Measurements from ENCODE around the gene MYEOV. TPM values are rescaled to one million over a fixed set of nuclear protein-coding genes. Genes with fewer than 3 reads are reported as not detected.

The MYEOV gene
- total RNA-seq, 4 donors from 2014 or later: 13.9 to 32.9 (median 25.8) TPM

DNA sequence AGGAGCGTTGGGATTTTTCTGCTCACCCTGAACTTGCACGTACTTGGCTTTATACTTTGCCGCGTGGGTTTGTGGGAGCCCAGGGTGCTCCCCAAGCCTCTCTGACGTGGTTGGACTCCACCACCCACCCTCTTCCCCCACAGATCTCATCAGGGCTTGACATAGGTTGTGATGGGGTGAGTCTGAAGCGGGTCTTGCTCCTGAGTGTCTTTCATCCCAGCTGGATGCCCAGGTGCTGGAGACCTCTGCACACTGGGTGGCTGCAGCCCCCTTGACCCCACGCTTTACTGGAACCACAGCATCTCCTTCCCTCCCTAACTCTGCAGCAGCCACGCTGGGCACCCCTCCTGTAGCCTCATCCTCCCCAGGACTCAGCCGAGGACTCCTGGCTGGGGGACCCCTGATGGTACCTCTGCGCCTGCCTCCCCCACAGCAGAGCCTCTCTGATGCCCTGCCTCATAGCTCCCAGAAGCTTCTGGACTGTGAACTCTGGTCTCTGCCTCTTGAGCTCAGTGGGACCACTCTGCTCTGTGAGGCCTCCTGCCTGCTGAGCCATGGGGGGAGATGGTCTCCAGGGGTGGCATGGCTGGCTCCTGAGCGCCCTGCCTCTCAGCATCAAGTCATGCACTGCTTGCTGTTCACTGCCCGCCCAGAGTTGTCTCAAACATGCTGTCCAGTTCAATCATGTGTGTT, 45.2 kb downstream of the MYEOV start:
- H3K4me3 ChIP-seq (ENCODE audit: low read depth, poor library complexity, severe bottlenecking): no peak overlapping the region
- intact Hi-C loops (cut with DNase I; ENCODE audit: low total_unique reads): no loop called here
- WGBS, 2 donors: 87 to 93% methylated on average over 12 of the region's 12 CpGs
- peak; percentile 6 to 70 for DNase-seq (ENCODE audit: low spot score in 2 of 2)
- TF ChIP-seq CTCF (IDR thresholded peaks at IDR 0.05) (no peak), POLR2A (IDR thresholded peaks at IDR 0.05) (no peak)

- peak in 1 of 2 donors; percentile 36 for DNase-seq (ENCODE audit: low spot score in 2 of 2)
- no peak overlapping the region for H3K4me3 ChIP-seq (ENCODE audit: low read depth, poor library complexity, severe bottlenecking)
- TF ChIP-seq POLR2A (IDR thresholded peaks at IDR 0.05) (no peak), CTCF (IDR thresholded peaks at IDR 0.05) (no peak)
- intact Hi-C loops (cut with DNase I; ENCODE audit: low total_unique reads): no loop called here
- 78 to 92% methylated on average over 5 of the region's 5 CpGs for WGBS, 2 donors
Observed at GRCh38 chr11:69339983-69340565, 46.1 kb downstream of the MYEOV start.

DNA sequence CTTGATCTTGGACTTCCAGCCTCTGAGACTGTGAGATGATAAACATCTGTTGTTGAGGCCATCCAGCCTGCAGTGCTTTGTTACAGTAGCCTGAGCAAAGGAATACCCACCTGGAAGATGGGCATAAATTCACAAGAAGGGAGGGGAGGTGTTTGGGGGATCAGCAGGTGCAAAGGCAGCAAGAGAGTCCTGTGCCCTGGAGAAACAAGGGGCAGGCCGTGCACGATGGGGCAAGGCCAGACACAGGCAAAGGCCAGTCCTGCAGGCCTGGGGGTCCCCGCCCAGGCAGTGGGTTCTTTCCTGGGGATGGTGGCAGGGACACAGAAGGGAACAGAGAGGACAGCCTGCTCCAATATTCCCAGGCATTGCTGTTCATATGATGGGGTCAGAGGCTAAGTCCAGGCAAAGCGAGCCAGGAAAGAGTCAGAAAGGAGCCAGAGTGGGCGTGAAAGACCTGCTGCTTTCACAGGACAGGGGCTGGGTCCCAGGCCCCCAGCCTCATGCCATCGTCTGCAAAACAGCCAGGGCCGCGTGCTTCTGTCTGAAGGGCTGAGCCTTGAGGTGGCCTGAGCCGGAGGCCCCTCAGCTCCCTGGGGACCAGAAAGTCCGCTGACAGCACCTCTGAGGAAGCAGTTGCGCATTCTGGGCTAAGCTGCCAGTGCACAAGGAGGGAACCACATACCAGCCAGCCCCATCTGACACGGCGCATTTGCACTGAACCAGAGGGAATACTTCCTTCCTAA, 48.8 kb downstream of the MYEOV start:
- intact Hi-C loops (cut with DNase I; ENCODE audit: low total_unique reads): no loop called here
- WGBS, 2 donors: 91 to 92% methylated on average over 13 of the region's 13 CpGs
- peak in 1 of 2 donors; percentile 73 for DNase-seq (ENCODE audit: low spot score in 2 of 2)
- H3K4me3 ChIP-seq (ENCODE audit: low read depth, poor library complexity, severe bottlenecking): no peak overlapping the region
- TF ChIP-seq POLR2A (IDR thresholded peaks at IDR 0.05) (no peak), CTCF (IDR thresholded peaks at IDR 0.05) (no peak)

- intact Hi-C loops (cut with DNase I; ENCODE audit: low total_unique reads): no loop called here
- peak; percentile 8 to 69 for DNase-seq (ENCODE audit: low spot score in 2 of 2)
- TF ChIP-seq POLR2A (IDR thresholded peaks at IDR 0.05) (no peak), CTCF (IDR thresholded peaks at IDR 0.05) (no peak)
- H3K4me3 ChIP-seq (ENCODE audit: low read depth, poor library complexity, severe bottlenecking): no peak overlapping the region
- 95% methylated on average over 12 to 13 of the region's 13 CpGs for WGBS, 2 donors
Observed at GRCh38 chr11:69343401-69344321, 49.7 kb downstream of the MYEOV start.

GRCh38 chr11:69344570-69345145, 50.7 kb downstream of the MYEOV start:
- intact Hi-C loops (cut with DNase I; ENCODE audit: low total_unique reads): no loop called here
- H3K4me3 ChIP-seq (ENCODE audit: low read depth, poor library complexity, severe bottlenecking): no peak overlapping the region
- TF ChIP-seq CTCF (IDR thresholded peaks at IDR 0.05) (no peak), POLR2A (IDR thresholded peaks at IDR 0.05) (no peak)
- 67 to 68% methylated on average over 7 of the region's 7 CpGs for WGBS, 2 donors
- peak; percentile 6 to 75 for DNase-seq (ENCODE audit: low spot score in 2 of 2)

Measured in lower leg skin (tissue), 4 donors.